Measurements from ENCODE around the gene APOC3. TPM values are rescaled to one million over a fixed set of nuclear protein-coding genes. Genes with fewer than 3 reads are reported as not detected.

APOC3 gene
- polyA plus RNA-seq, 1 donor (not counting 4 experiments of a cell fraction or from before 2014, with no cell fraction given): not detected

DNA sequence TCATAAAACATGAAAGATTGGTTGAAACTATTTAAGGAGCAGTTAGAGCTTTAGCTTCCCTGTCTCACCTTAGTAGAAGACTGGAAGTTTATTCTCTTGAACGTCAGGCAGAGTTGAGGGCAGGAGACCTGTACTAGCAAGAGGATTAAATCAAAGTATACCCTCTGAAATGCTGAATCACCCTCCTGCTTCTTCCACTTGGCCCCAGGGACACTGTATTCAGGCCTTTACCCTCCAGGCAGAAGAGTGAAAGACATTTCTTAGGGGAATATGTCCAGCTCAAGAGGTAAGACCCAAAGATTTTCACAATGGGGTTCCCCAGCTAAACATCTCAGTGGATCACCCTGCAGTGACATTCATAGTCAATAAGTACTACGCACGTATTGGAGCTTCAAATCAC lies 18.5 kb upstream of the APOC3 start:
- no peaks in the 10 kb centered on the region for H3K4me1 ChIP-seq (ENCODE audit: control insufficient read depth, extremely low read depth, insufficient read depth, low read length)
- H3K27me3 ChIP-seq (ENCODE audit: control insufficient read depth, extremely low read depth, insufficient read depth, low read length): no peaks in the 10 kb centered on the region
- dilution Hi-C loops (cut with MboI; ENCODE audit: extremely low pct_ligation_motif_present, low sequenced_read_pairs): no loop called here
- DNase-seq (ENCODE audit: low read depth, low spot score) (no peak), FAIRE-seq (no peak)
- TF ChIP-seq EZH2 (IDR thresholded peaks at IDR 0.05; ENCODE audit: low read length): no peak
- TF ChIP-seq, protein P1, sequence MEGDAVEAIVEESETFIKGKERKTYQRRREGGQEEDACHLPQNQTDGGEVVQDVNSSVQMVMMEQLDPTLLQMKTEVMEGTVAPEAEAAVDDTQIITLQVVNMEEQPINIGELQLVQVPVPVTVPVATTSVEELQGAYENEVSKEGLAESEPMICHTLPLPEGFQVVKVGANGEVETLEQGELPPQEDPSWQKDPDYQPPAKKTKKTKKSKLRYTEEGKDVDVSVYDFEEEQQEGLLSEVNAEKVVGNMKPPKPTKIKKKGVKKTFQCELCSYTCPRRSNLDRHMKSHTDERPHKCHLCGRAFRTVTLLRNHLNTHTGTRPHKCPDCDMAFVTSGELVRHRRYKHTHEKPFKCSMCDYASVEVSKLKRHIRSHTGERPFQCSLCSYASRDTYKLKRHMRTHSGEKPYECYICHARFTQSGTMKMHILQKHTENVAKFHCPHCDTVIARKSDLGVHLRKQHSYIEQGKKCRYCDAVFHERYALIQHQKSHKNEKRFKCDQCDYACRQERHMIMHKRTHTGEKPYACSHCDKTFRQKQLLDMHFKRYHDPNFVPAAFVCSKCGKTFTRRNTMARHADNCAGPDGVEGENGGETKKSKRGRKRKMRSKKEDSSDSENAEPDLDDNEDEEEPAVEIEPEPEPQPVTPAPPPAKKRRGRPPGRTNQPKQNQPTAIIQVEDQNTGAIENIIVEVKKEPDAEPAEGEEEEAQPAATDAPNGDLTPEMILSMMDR (optimal IDR thresholded peaks at IDR 0.05 in 1 of 3, IDR thresholded peaks at IDR 0.05 in 1 of 3, conservative IDR thresholded peaks at IDR 0.05 in 1 of 3; ENCODE audit: extremely low read depth in 1 of 3, insufficient read depth in 2 of 3, low read length in 3 of 3): no peak
- H3K9me1 ChIP-seq (ENCODE audit: control insufficient read depth, extremely low read depth, insufficient read depth, low read length): no peaks in the 10 kb centered on the region
- no peak overlapping the region for H3K4me3 ChIP-seq (ENCODE audit: control insufficient read depth in 2 of 3, extremely low read depth in 1 of 3, insufficient read depth in 2 of 3, low read depth in 1 of 3, low read length in 3 of 3)
- no peaks in the 10 kb centered on the region for H3K9me3 ChIP-seq (ENCODE audit: control insufficient read depth, low read depth, low read length)
- H3K27ac ChIP-seq (ENCODE audit: control insufficient read depth, insufficient read depth, low read length): no peak overlapping the region
- no peak overlapping the region for H2AFZ ChIP-seq (ENCODE audit: control insufficient read depth, low read length)
- H3K79me2 ChIP-seq (ENCODE audit: control insufficient read depth, insufficient read depth, low read length): no peaks in the 10 kb centered on the region
- H3K9ac ChIP-seq (ENCODE audit: control insufficient read depth, extremely low read depth, insufficient read depth, low read length): no peak overlapping the region
- H3K36me3 ChIP-seq (ENCODE audit: control insufficient read depth in 2 of 2, extremely low read depth in 1 of 2, insufficient read depth in 2 of 2, low read length in 2 of 2): no peaks in the 10 kb centered on the region
- no peaks in the 10 kb centered on the region for H4K20me1 ChIP-seq (ENCODE audit: control insufficient read depth, extremely low read depth, insufficient read depth, low read length)
- no peak overlapping the region for H3K4me2 ChIP-seq (ENCODE audit: control insufficient read depth, extremely low read depth, insufficient read depth, low read depth, low read length)

GRCh38 chr11:116812109-116812508 lies 17.6 kb upstream of the APOC3 start:
- DNase-seq (ENCODE audit: low read depth, low spot score) (no peak), FAIRE-seq (no peak)
- dilution Hi-C loops (cut with MboI; ENCODE audit: extremely low pct_ligation_motif_present, low sequenced_read_pairs): no loop called here
- H3K36me3 ChIP-seq (ENCODE audit: control insufficient read depth in 2 of 2, extremely low read depth in 1 of 2, insufficient read depth in 2 of 2, low read length in 2 of 2): no peaks in the 10 kb centered on the region
- H4K20me1 ChIP-seq (ENCODE audit: control insufficient read depth, extremely low read depth, insufficient read depth, low read length): no peaks in the 10 kb centered on the region
- no peak overlapping the region for H3K9ac ChIP-seq (ENCODE audit: control insufficient read depth, extremely low read depth, insufficient read depth, low read length)
- no peak overlapping the region for H2AFZ ChIP-seq (ENCODE audit: control insufficient read depth, low read length)
- TF ChIP-seq, protein P1 (optimal IDR thresholded peaks at IDR 0.05 in 1 of 3, IDR thresholded peaks at IDR 0.05 in 1 of 3, conservative IDR thresholded peaks at IDR 0.05 in 1 of 3; ENCODE audit: extremely low read depth in 1 of 3, insufficient read depth in 2 of 3, low read length in 3 of 3): no peak
- no peak for TF ChIP-seq EZH2 (IDR thresholded peaks at IDR 0.05; ENCODE audit: low read length)
- H3K9me1 ChIP-seq (ENCODE audit: control insufficient read depth, extremely low read depth, insufficient read depth, low read length): no peaks in the 10 kb centered on the region
- H3K4me2 ChIP-seq (ENCODE audit: control insufficient read depth, extremely low read depth, insufficient read depth, low read depth, low read length): no peak overlapping the region
- no peaks in the 10 kb centered on the region for H3K4me1 ChIP-seq (ENCODE audit: control insufficient read depth, extremely low read depth, insufficient read depth, low read length)
- no peaks in the 10 kb centered on the region for H3K9me3 ChIP-seq (ENCODE audit: control insufficient read depth, low read depth, low read length)
- no peak overlapping the region for H3K27ac ChIP-seq (ENCODE audit: control insufficient read depth, insufficient read depth, low read length)
- no peaks in the 10 kb centered on the region for H3K27me3 ChIP-seq (ENCODE audit: control insufficient read depth, extremely low read depth, insufficient read depth, low read length)
- H3K79me2 ChIP-seq (ENCODE audit: control insufficient read depth, insufficient read depth, low read length): no peaks in the 10 kb centered on the region
- H3K4me3 ChIP-seq (ENCODE audit: control insufficient read depth in 2 of 3, extremely low read depth in 1 of 3, insufficient read depth in 2 of 3, low read depth in 1 of 3, low read length in 3 of 3): no peak overlapping the region

All from keratinocyte (primary cell).